Cardiac fibroblast (primary cell): ENCODE results near the gene CAPN11.

Experiments
- DNase-seq, 2 donors: peaks; one replicate each; pipeline versions ENCODE4 v3.0.0 to v3.0.0-alpha.2; 2010; ENCODE audit warnings: low read depth in 2 of 2
- H3K4me3 ChIP-seq, 2 donors: replicated peaks in 1 of 2; 1 replicate in 1 of 2; 2 replicates in 1 of 2; pipeline ENCODE4 v1.5.1; 2011; ENCODE audit warnings: low read depth in 2 of 2, low read length in 2 of 2, mild to moderate bottlenecking in 2 of 2, moderate library complexity in 1 of 2
- CTCF ChIP-seq: IDR thresholded peaks from one replicate; pipeline ENCODE4 v1.5.1; 2011; ENCODE audit warnings: low read depth, mild to moderate bottlenecking, low read length, inconsistent platforms

The CAPN11 gene

GRCh38 chr6:44115866-44116265 is 42.8 kb upstream of the CAPN11 start:
- no peak overlapping the region for H3K4me3 ChIP-seq
- peak in 1 of 2 donors; percentile 64 for DNase-seq
- TF ChIP-seq CTCF = no peak

GRCh38 chr6:44116641-44117382 is 41.8 kb upstream of the CAPN11 start:
- H3K4me3 ChIP-seq = no peak overlapping the region
- peak; percentile 72 to 88 for DNase-seq
- no peak for TF ChIP-seq CTCF

GRCh38 chr6:44117397-44118128 is 41.1 kb upstream of the CAPN11 start:
- H3K4me3 ChIP-seq = no peak overlapping the region
- no peak for TF ChIP-seq CTCF

GRCh38 chr6:44119704-44120262 is 38.8 kb upstream of the CAPN11 start:
- DNase-seq = peak in 1 of 2 donors; percentile 44
- no peak overlapping the region for H3K4me3 ChIP-seq
- no peak for TF ChIP-seq CTCF

More at GRCh38 chr6:44117397-44118128, 41.1 kb upstream of the CAPN11 start:
- no peak for DNase-seq

- DNase-seq = no peak
- H3K4me3 ChIP-seq = no peak overlapping the region
- no peak for TF ChIP-seq CTCF
These were observed 37.8 kb upstream of the CAPN11 start for GRCh38 chr6:44120692-44121443.

GRCh38 chr6:44122801-44123200 is 35.8 kb upstream of the CAPN11 start:
- no peak for TF ChIP-seq CTCF
- peak; percentile 39 to 61 for DNase-seq
- no peak overlapping the region for H3K4me3 ChIP-seq
